GM12878 (cell line): ENCODE measurements around the gene RBMX. TPM values are rescaled to one million over a fixed set of nuclear protein-coding genes. Genes with fewer than 3 reads are reported as not detected.

ENCODE experiments used
- ATAC-seq: fragments of 200-7000 bp; cut with Tn5 transposase; 3 replicates; pipeline ENCODE4 v1.9.1; 2020; ENCODE audit warnings: mild to moderate bottlenecking, moderate library complexity
- BruUV-seq: library from RNA; stranded (reverse); fragments of 400-500 nt; replicated peaks from 2 replicates; lab custom pipeline; 2021; lab: Mats Ljungman, UMichigan
- CTCF ChIA-PET: fragments of 300-600 bp; sonication (Branson Sonifier 250); formaldehyde crosslinking; extraction: SDS; loops from one replicate; lab custom pipeline; 2021; ENCODE audit warnings: inconsistent platforms; lab: Yijun Ruan, JAX
- POLR2A ChIA-PET: fragments of 350-600 bp; formaldehyde crosslinking; extraction: SDS; loops from one replicate; lab custom pipeline; 2021; ENCODE audit warnings: inconsistent platforms; lab: Charles Lee
- RAD21 ChIA-PET: fragments of 300-600 bp; sonication (Branson Sonifier 250); formaldehyde crosslinking; loops from one replicate; lab custom pipeline; 2023; ENCODE audit warnings: antibody characterized with exemption; ENCODE audit not compliant: unreplicated experiment; lab: Charles Lee
- SMC1A ChIA-PET: fragments of 300-600 bp; sonication (Branson Sonifier 250); formaldehyde crosslinking; loops from one replicate; lab custom pipeline; 2023; ENCODE audit not compliant: unreplicated experiment, uncharacterized antibody; lab: Charles Lee
- DNase-seq: peaks from one replicate; pipeline ENCODE4 v3.0.0-alpha.2; 2011; ENCODE audit warnings: low read depth, low spot score
- FAIRE-seq: peaks from 3 replicates; lab custom pipeline; 2011; peaks lifted over from hg19 to GRCh38; lab: Jason Lieb, UNC
- H2AFZ ChIP-seq: 2 replicates; pipeline ENCODE4 v1.6.0; 2011; ENCODE audit warnings: low read depth, low read length, control low read depth; ENCODE audit not compliant: control insufficient read depth
- H3K27ac ChIP-seq: 2 replicates; pipeline ENCODE4 v1.5.1; 2011; ENCODE audit warnings: control low read depth; ENCODE audit not compliant: control insufficient read depth, insufficient read depth
- H3K27me3 ChIP-seq, 2 experiments: replicated peaks in 1 of 2; 2 replicates each; pipeline versions ENCODE4 v1.6.0 to v1.6.1; 2011; ENCODE audit warnings: low read length in 1 of 2; ENCODE audit not compliant: control insufficient read depth in 2 of 2, insufficient read depth in 2 of 2
- H3K36me3 ChIP-seq, 2 experiments: 2 replicates each; pipeline ENCODE4 v1.5.1; 2011; ENCODE audit warnings: low read length in 1 of 2; ENCODE audit not compliant: control insufficient read depth in 2 of 2, insufficient read depth in 2 of 2
- H3K4me1 ChIP-seq: 2 replicates; pipeline ENCODE4 v1.6.1; 2011; ENCODE audit warnings: mild to moderate bottlenecking, low read length, moderate library complexity, mixed read lengths; ENCODE audit not compliant: control insufficient read depth, insufficient read depth
- H3K4me2 ChIP-seq: 2 replicates; pipeline ENCODE4 v1.6.0; 2011; ENCODE audit warnings: control low read depth; ENCODE audit not compliant: control insufficient read depth, insufficient read depth
- H3K4me3 ChIP-seq: fragments of 200-600 bp; sonication (generic); 2 replicates; pipeline ENCODE4 v1.5.1; 2016
- H3K79me2 ChIP-seq: 2 replicates; pipeline ENCODE4 v1.6.0; 2011; ENCODE audit warnings: low read length; ENCODE audit not compliant: control insufficient read depth, insufficient read depth
- H3K9ac ChIP-seq: 2 replicates; pipeline ENCODE4 v1.8.0; 2011; ENCODE audit warnings: low read length, control low read depth, mixed read lengths; ENCODE audit not compliant: control insufficient read depth, insufficient read depth
- H3K9me3 ChIP-seq: replicated peaks from 3 replicates; pipeline ENCODE4 v1.5.1; 2011; ENCODE audit warnings: mild to moderate bottlenecking, low read length; ENCODE audit not compliant: control insufficient read depth, insufficient read depth
- H4K20me1 ChIP-seq: 2 replicates; pipeline ENCODE4 v1.6.0; 2011; ENCODE audit not compliant: control insufficient read depth, insufficient read depth
- CREM ChIP-seq: IDR thresholded peaks from 2 replicates; pipeline ENCODE4 v1.6.1; 2014; ENCODE audit warnings: antibody characterized with exemption, low read depth
- ETV6 ChIP-seq, 2 experiments: fragments of 450-650 bp in 1 of 2; IDR thresholded peaks in 1 of 2; conservative IDR thresholded peaks in 1 of 2; 2 replicates each; pipeline ENCODE4 v1.6.1; 2014; ENCODE audit warnings: antibody characterized with exemption in 1 of 2, borderline replicate concordance in 1 of 2, low read depth in 1 of 2, mild to moderate bottlenecking in 1 of 2, moderate library complexity in 1 of 2
- GATAD2B ChIP-seq: fragments of 450-650 bp; conservative IDR thresholded peaks from 2 replicates; pipeline ENCODE4 v1.6.1; 2017; ENCODE audit warnings: low read depth, mild to moderate bottlenecking, moderate library complexity
- KDM1A ChIP-seq: fragments of 200-600 bp; sonication (generic); IDR thresholded peaks from 2 replicates; pipeline ENCODE4 v1.6.1; 2016; ENCODE audit warnings: borderline replicate concordance
- KLF5 ChIP-seq: fragments of 450-650 bp; IDR thresholded peaks from 2 replicates; pipeline ENCODE4 v1.6.1; 2014; ENCODE audit warnings: mild to moderate bottlenecking; ENCODE audit not compliant: partially characterized antibody
- MTA2 ChIP-seq: fragments of 450-650 bp; IDR thresholded peaks from 2 replicates; pipeline ENCODE4 v1.6.1; 2016; ENCODE audit warnings: low read depth, mild to moderate bottlenecking, moderate library complexity
- NBN ChIP-seq: fragments of 450-650 bp; IDR thresholded peaks from 2 replicates; pipeline ENCODE4 v1.6.1; 2016
- RAD21 ChIP-seq: IDR thresholded peaks from 2 replicates; pipeline ENCODE4 v1.6.1; 2011; ENCODE audit warnings: mild to moderate bottlenecking, low read depth, low read length, moderate library complexity; ENCODE audit not compliant: insufficient read depth
- SP1 ChIP-seq: IDR thresholded peaks from one replicate; pipeline ENCODE4 v1.6.1; 2011; ENCODE audit warnings: low read depth, low read length
- SPI1 ChIP-seq: IDR thresholded peaks from 2 replicates; pipeline ENCODE4 v1.6.1; 2011; ENCODE audit warnings: low read depth, mild to moderate bottlenecking, low read length, moderate library complexity, borderline replicate concordance; ENCODE audit not compliant: insufficient read depth
- WRNIP1 ChIP-seq: IDR thresholded peaks from 2 replicates; pipeline ENCODE4 v1.6.1; 2011; ENCODE audit warnings: low read depth, low read length, improper control_type of control experiment, borderline replicate concordance
- ZBED1 ChIP-seq: IDR thresholded peaks from 2 replicates; pipeline ENCODE4 v1.6.1; 2016; ENCODE audit warnings: borderline replicate concordance
- ZNF274 ChIP-seq: IDR thresholded peaks from one replicate; pipeline ENCODE4 v1.8.0; 2011; ENCODE audit not compliant: insufficient read length, insufficient read depth
- WGBS: methylation state at CpG from one replicate; pipeline ENCODE4 v1.1.6; 2016; ENCODE audit warnings: low lambda C conversion rate; ENCODE audit not compliant: insufficient replicate concordance, insufficient coverage; ENCODE audit errors: missing lambda C conversion rate; 5-methylcytosine and 5-hydroxymethylcytosine counted together
- in situ Hi-C: fragments of 300-500 bp; cut with MboI; formaldehyde crosslinking; loops from 9 replicates; pipeline ENCODE4 v1.14.3; 2018; ENCODE audit warnings: mixed read lengths
- intact Hi-C: fragments of 100-400 bp; cut with micrococcal nuclease; formaldehyde crosslinking; loops from one replicate; pipeline ENCODE4 v1.14.2; 2022; ENCODE audit not compliant: unreplicated experiment
- polyA plus RNA-seq, 11 experiments: library from polyadenylated mRNA; depleted of rRNA in 4 of 11; unstranded in 6 of 11; stranded (reverse) in 5 of 11; fragments of >200 nt; fragmentation: Nextera tagmentation in 4 of 11; fragmentation: Illumina TruSeq in 1 of 11; extraction: Ambion mirVana in 4 of 11; extraction: Trizol in 1 of 11; gene quantifications; 1 replicate in 1 of 11; 2 replicates in 10 of 11; pipeline versions ENCODE4 v1.2.1 to v1.2.3, GENCODE V29; 2011 to 2016; ENCODE audit warnings: inconsistent platforms in 2 of 11, missing spikeins in 2 of 11, low read depth in 1 of 11
- total RNA-seq, 4 experiments: library from RNA; depleted of rRNA in 3 of 4; stranded (reverse); fragments of >200 nt in 3 of 4; fragmentation: Illumina TruSeq in 1 of 4; extraction: Trizol in 1 of 4; gene quantifications; 2 replicates each; pipeline versions ENCODE4 v1.2.1 to v1.2.3, GENCODE V29; 2013 to 2021
- TF ChIP-seq, protein P1 (sequence below): fragments of 450-650 bp; conservative IDR thresholded peaks from 2 replicates; pipeline ENCODE4 v1.6.1; 2017; ENCODE audit warnings: mild to moderate bottlenecking, moderate library complexity
- TF ChIP-seq, protein P2 (sequence below): fragments of 450-650 bp; IDR thresholded peaks from 2 replicates; pipeline ENCODE4 v1.6.1; 2014; ENCODE audit warnings: mild to moderate bottlenecking

Gene RBMX
- total and polyA plus RNA-seq, 10 of the 15 experiments (the other 5 are each of a cell fraction or from before 2014, with no cell fraction given) = 252 to 427 (median 288) TPM

DNA sequence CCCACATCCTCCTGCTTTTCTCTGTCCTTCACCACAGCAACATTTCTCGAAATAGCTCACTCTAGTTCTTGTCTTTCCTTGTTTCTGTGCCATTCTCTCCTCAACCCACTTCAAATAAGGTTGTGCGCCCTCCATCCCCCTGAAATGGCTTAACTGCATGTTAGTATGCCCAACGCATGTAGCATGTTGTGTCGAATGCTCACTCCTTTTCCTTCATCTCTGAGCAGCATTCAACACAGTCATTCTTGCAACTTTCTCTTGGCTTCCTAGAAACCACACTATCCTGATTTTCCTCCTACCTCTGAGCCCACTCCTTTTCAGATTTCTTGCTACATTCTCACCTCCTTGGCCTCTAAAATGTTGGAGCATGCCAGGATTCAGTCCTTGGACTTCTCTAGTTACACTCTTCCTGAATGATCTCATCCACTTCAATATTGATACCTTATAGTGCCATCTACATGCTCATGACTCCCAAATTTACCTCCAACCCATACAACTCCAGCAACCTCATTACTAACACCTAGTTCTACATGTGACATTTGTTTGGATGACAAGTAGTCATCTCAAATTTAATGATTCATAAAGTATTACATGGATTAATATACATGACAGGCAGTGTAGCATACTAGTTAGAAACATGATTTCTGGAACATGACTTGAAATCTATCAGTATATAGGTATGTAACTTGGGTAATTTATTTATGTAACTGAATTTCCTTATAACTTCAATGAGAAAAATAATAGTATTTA is 22.3 kb downstream of the RBMX start:
- ChIA-PET SMC1A (no interaction called here), CTCF (no interaction called here), POLR2A (no interaction called here), RAD21 (interaction anchor here (0.7 kb wide), 1 partner anchor 51 kb away, joined by 4 read pairs; no protein-coding TSS in a partner anchor)
- TF ChIP-seq, protein P1, sequence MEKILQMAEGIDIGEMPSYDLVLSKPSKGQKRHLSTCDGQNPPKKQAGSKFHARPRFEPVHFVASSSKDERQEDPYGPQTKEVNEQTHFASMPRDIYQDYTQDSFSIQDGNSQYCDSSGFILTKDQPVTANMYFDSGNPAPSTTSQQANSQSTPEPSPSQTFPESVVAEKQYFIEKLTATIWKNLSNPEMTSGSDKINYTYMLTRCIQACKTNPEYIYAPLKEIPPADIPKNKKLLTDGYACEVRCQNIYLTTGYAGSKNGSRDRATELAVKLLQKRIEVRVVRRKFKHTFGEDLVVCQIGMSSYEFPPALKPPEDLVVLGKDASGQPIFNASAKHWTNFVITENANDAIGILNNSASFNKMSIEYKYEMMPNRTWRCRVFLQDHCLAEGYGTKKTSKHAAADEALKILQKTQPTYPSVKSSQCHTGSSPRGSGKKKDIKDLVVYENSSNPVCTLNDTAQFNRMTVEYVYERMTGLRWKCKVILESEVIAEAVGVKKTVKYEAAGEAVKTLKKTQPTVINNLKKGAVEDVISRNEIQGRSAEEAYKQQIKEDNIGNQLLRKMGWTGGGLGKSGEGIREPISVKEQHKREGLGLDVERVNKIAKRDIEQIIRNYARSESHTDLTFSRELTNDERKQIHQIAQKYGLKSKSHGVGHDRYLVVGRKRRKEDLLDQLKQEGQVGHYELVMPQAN = no peak
- TF ChIP-seq CREM = no peak
- no peak for TF ChIP-seq MTA2
- H3K27me3 ChIP-seq = no peaks in the 10 kb centered on the region
- H4K20me1 ChIP-seq = no peaks in the 10 kb centered on the region
- 58% methylated on average over 4 of the region's 4 CpGs for WGBS
- H3K9me3 ChIP-seq = no peaks in the 10 kb centered on the region
- no peak for ATAC-seq
- no peak overlapping the region for H3K4me3 ChIP-seq
- no peak overlapping the region for H3K27ac ChIP-seq
- no peak for DNase-seq
- BruUV-seq = no TSS peak
- intact Hi-C loops = no loop called here
- H3K36me3 ChIP-seq = peaks cover 0 to 3% of the 10 kb centered on the region in 2 experiments; a peak in 3 of 4 replicates
- H3K4me1 ChIP-seq = peaks cover 5% of the 10 kb centered on the region
- FAIRE-seq = no peak
- H3K9ac ChIP-seq = no peak overlapping the region
- H3K79me2 ChIP-seq = no peaks in the 10 kb centered on the region
- H2AFZ ChIP-seq = no peak overlapping the region
- in situ Hi-C loops = no loop called here
- no peak overlapping the region for H3K4me2 ChIP-seq

DNA sequence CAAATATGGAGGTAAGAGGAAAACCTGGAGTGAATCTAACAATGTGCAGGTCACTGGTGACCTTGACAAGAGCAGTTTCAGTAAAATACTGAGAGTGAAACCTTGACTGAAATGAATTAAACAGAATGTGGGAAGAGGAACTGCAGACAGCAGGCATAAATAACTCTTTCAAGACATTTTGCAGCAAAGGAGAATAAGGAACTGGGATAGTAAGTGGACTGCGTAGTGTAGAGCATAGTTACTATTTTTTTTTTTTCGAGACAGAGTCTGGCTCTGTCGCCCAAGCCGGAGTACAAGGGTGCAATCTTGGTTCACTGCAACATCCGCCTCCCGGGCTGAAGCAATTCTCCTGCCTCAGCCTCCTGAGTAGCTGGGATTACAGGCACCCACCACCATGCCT is 24.0 kb downstream of the RBMX start:
- intact Hi-C loops (no loop called here), in situ Hi-C loops (no loop called here)
- H3K4me3 ChIP-seq = no peak overlapping the region
- H3K36me3 ChIP-seq = peaks cover 0 to 2% of the 10 kb centered on the region in 2 experiments; a peak in 1 of 4 replicates
- no peaks in the 10 kb centered on the region for H3K9me3 ChIP-seq
- 69% methylated on average over 6 of the region's 6 CpGs for WGBS
- no peaks in the 10 kb centered on the region for H3K79me2 ChIP-seq
- peaks cover 5% of the 10 kb centered on the region for H3K4me1 ChIP-seq
- peak overlapping the region; percentile 7; the same call in 1 of the 2 replicates for H3K4me2 ChIP-seq
- H3K27ac ChIP-seq = 0 out of 2 replicates have a peak overlapping the region, but pooled peaks have one; percentile 32
- H2AFZ ChIP-seq = no peak overlapping the region
- no peak overlapping the region for H3K9ac ChIP-seq
- POLR2A ChIA-PET = no interaction called here
- H3K27me3 ChIP-seq = no peaks in the 10 kb centered on the region
- no TSS peak for BruUV-seq
- FAIRE-seq (no peak), DNase-seq (peak; percentile 40), ATAC-seq (peak; percentile 85)
- RAD21 ChIA-PET = no interaction called here
- SMC1A ChIA-PET = no interaction called here
- CTCF ChIA-PET = no interaction called here
- no peaks in the 10 kb centered on the region for H4K20me1 ChIP-seq
- TF ChIP-seq SPI1 = peak; percentile 87; the same call in 1 of the 2 replicates
- TF ChIP-seq SP1 = no peak
- no peak for TF ChIP-seq ZBED1
- TF ChIP-seq ETV6 (conservative IDR thresholded peaks at IDR 0.05 in 1 of 2, IDR thresholded peaks at IDR 0.05 in 1 of 2; ENCODE audit: borderline replicate concordance in 1 of 2, low read depth in 1 of 2) = no peak
- no peak for TF ChIP-seq RAD21
- no peak for TF ChIP-seq ZNF274
- no peak for TF ChIP-seq NBN
- no peak for TF ChIP-seq KDM1A
- no peak for TF ChIP-seq WRNIP1
- TF ChIP-seq KLF5 = no peak
- TF ChIP-seq, protein P2, sequence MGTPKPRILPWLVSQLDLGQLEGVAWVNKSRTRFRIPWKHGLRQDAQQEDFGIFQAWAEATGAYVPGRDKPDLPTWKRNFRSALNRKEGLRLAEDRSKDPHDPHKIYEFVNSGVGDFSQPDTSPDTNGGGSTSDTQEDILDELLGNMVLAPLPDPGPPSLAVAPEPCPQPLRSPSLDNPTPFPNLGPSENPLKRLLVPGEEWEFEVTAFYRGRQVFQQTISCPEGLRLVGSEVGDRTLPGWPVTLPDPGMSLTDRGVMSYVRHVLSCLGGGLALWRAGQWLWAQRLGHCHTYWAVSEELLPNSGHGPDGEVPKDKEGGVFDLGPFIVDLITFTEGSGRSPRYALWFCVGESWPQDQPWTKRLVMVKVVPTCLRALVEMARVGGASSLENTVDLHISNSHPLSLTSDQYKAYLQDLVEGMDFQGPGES = no peak
- TF ChIP-seq GATAD2B = no peak
